WTC11 (cell line): ENCODE measurements around the gene ABLIM2. TPM values are rescaled to one million over a fixed set of nuclear protein-coding genes. Genes with fewer than 3 reads are reported as not detected.

ENCODE experiments used
- ATAC-seq: fragments of 200-7000 bp; cut with Tn5 transposase; 2 replicates; pipeline ENCODE4 v1.10.0; 2021; ENCODE audit warnings: mild to moderate bottlenecking, moderate library complexity
- CTCF ChIA-PET: fragments of 300-600 bp; sonication (Branson Sonifier 250); formaldehyde crosslinking; loops from one replicate; lab custom pipeline; 2021; ENCODE audit warnings: antibody characterized with exemption; lab: Charles Lee
- POLR2A ChIA-PET: fragments of 350-600 bp; sonication (Branson Sonifier 250); formaldehyde crosslinking; loops from one replicate; lab custom pipeline; 2021; ENCODE audit warnings: antibody characterized with exemption; lab: Charles Lee
- DNase-seq: peaks from one replicate; pipeline ENCODE4 v3.0.0; 2021; ENCODE audit warnings: low spot score
- H3K27ac Mint-ChIP-seq: 2 replicates; pipeline ENCODE4 v1.8.0; 2021; ENCODE audit warnings: mixed read lengths
- H3K27me3 Mint-ChIP-seq: 2 replicates; pipeline ENCODE4 v1.8.0; 2021; ENCODE audit warnings: low read depth, mild to moderate bottlenecking, moderate library complexity, mixed read lengths
- H3K36me3 Mint-ChIP-seq: 2 replicates; pipeline ENCODE4 v1.8.0; 2021; ENCODE audit warnings: mixed read lengths
- H3K4me1 Mint-ChIP-seq: 2 replicates; pipeline ENCODE4 v1.8.0; 2022; ENCODE audit warnings: mixed read lengths
- H3K4me3 Mint-ChIP-seq: 2 replicates; pipeline ENCODE4 v1.8.0; 2021; ENCODE audit warnings: mild to moderate bottlenecking, moderate library complexity, mixed read lengths
- H3K9me3 Mint-ChIP-seq: 2 replicates; pipeline ENCODE4 v1.8.0; 2021; ENCODE audit warnings: mixed read lengths
- CREB1 ChIP-seq: sonication (generic); formaldehyde crosslinking; IDR thresholded peaks from 2 replicates; pipeline ENCODE4 v1.8.0; 2023; ENCODE audit warnings: mild to moderate bottlenecking, missing genetic modification reagents
- CREM ChIP-seq: sonication (generic); formaldehyde crosslinking; IDR thresholded peaks from 2 replicates; pipeline ENCODE4 v1.8.1; 2022; ENCODE audit warnings: mild to moderate bottlenecking, missing genetic modification reagents, moderate library complexity
- ESRRA ChIP-seq: sonication (generic); formaldehyde crosslinking; IDR thresholded peaks from 2 replicates; pipeline ENCODE4 v1.8.1; 2022; ENCODE audit warnings: mild to moderate bottlenecking, missing genetic modification reagents, borderline replicate concordance
- FOXK1 ChIP-seq: sonication (generic); formaldehyde crosslinking; IDR thresholded peaks from 2 replicates; pipeline ENCODE4 v1.8.0; 2022; ENCODE audit warnings: mild to moderate bottlenecking, moderate library complexity, missing genetic modification reagents
- FOXP1 ChIP-seq: sonication (generic); formaldehyde crosslinking; IDR thresholded peaks from 2 replicates; pipeline ENCODE4 v1.8.0; 2022; ENCODE audit warnings: missing genetic modification reagents, mild to moderate bottlenecking, moderate library complexity, borderline replicate concordance
- GABPB1 ChIP-seq: sonication (generic); formaldehyde crosslinking; IDR thresholded peaks from 2 replicates; pipeline ENCODE4 v1.8.1; 2023; ENCODE audit warnings: mild to moderate bottlenecking, missing genetic modification reagents
- GRHL2 ChIP-seq: fragments of 250-450 bp; sonication (Bioruptor Pico); IDR thresholded peaks from 2 replicates; pipeline ENCODE4 v1.8.0; 2022; ENCODE audit warnings: mild to moderate bottlenecking, moderate library complexity; ENCODE audit not compliant: insufficient replicate concordance, severe bottlenecking
- JUN ChIP-seq: sonication (generic); formaldehyde crosslinking; IDR thresholded peaks from 2 replicates; pipeline ENCODE4 v1.8.0; 2023; ENCODE audit warnings: mild to moderate bottlenecking, missing genetic modification reagents
- PRRX2 ChIP-seq: fragments of 250-450 bp; sonication (Bioruptor Pico); IDR thresholded peaks from 2 replicates; pipeline ENCODE4 v1.8.0; 2021; ENCODE audit warnings: mild to moderate bottlenecking
- RORB ChIP-seq: fragments of 250-450 bp; sonication (Bioruptor Pico); IDR thresholded peaks from 2 replicates; pipeline ENCODE4 v1.9.0; 2021; ENCODE audit warnings: mild to moderate bottlenecking
- SMAD4 ChIP-seq: sonication (generic); formaldehyde crosslinking; IDR thresholded peaks from 2 replicates; pipeline ENCODE4 v1.8.0; 2022; ENCODE audit warnings: mild to moderate bottlenecking, missing genetic modification reagents
- SOX15 ChIP-seq: fragments of 250-450 bp; sonication (Bioruptor Pico); IDR thresholded peaks from 2 replicates; pipeline ENCODE4 v1.9.0; 2021; ENCODE audit warnings: mild to moderate bottlenecking
- TP53 ChIP-seq: sonication (generic); formaldehyde crosslinking; IDR thresholded peaks from 2 replicates; pipeline ENCODE4 v1.8.1; 2023; ENCODE audit warnings: mild to moderate bottlenecking, missing genetic modification reagents
- ZBTB21 ChIP-seq: sonication (generic); formaldehyde crosslinking; IDR thresholded peaks from 2 replicates; pipeline ENCODE4 v1.8.1; 2023; ENCODE audit warnings: mild to moderate bottlenecking, missing genetic modification reagents, borderline replicate concordance
- ZNF219 ChIP-seq: sonication (generic); formaldehyde crosslinking; IDR thresholded peaks from 2 replicates; pipeline ENCODE4 v1.8.0; 2023; ENCODE audit warnings: missing genetic modification reagents, mild to moderate bottlenecking, borderline replicate concordance
- ZNF263 ChIP-seq: sonication (generic); formaldehyde crosslinking; IDR thresholded peaks from 2 replicates; pipeline ENCODE4 v1.8.1; 2022; ENCODE audit warnings: low read depth, mild to moderate bottlenecking, moderate library complexity, missing genetic modification reagents
- ZNF416 ChIP-seq: fragments of 250-450 bp; sonication (Bioruptor Pico); IDR thresholded peaks from 2 replicates; pipeline ENCODE4 v1.9.0; 2021; ENCODE audit warnings: mild to moderate bottlenecking, inconsistent platforms
- total RNA-seq: library from RNA; stranded (reverse); gene quantifications from 3 replicates; pipeline ENCODE4 v1.2.3, GENCODE V29; 2021
- TF ChIP-seq, protein P1 (sequence below): sonication (generic); formaldehyde crosslinking; IDR thresholded peaks from 2 replicates; pipeline ENCODE4 v1.8.1; 2022; ENCODE audit warnings: low read depth, mild to moderate bottlenecking, moderate library complexity, missing genetic modification reagents, borderline replicate concordance
- TF ChIP-seq, protein P2 (sequence below): sonication (generic); formaldehyde crosslinking; IDR thresholded peaks from 2 replicates; pipeline ENCODE4 v1.8.1; 2023; ENCODE audit warnings: mild to moderate bottlenecking, missing genetic modification reagents
- TF ChIP-seq, protein P3 (sequence below): sonication (generic); formaldehyde crosslinking; IDR thresholded peaks from 2 replicates; pipeline ENCODE4 v1.8.1; 2023; ENCODE audit warnings: mild to moderate bottlenecking, moderate library complexity, missing genetic modification reagents
- TF ChIP-seq, protein P4 (sequence below): fragments of 250-450 bp; sonication (Bioruptor Pico); IDR thresholded peaks from 2 replicates; pipeline ENCODE4 v2.1.2; 2022; ENCODE audit warnings: mild to moderate bottlenecking, moderate library complexity
- TF ChIP-seq, protein P5 (sequence below): sonication (generic); formaldehyde crosslinking; IDR thresholded peaks from 2 replicates; pipeline ENCODE4 v1.8.1; 2023; ENCODE audit warnings: mild to moderate bottlenecking, missing genetic modification reagents, borderline replicate concordance
- TF ChIP-seq, protein P6 (sequence below): sonication (generic); formaldehyde crosslinking; IDR thresholded peaks from 2 replicates; pipeline ENCODE4 v1.8.0; 2022; ENCODE audit warnings: mild to moderate bottlenecking, missing genetic modification reagents
- TF ChIP-seq, protein P7 (sequence below): fragments of 250-450 bp; sonication (Bioruptor Pico); IDR thresholded peaks from 2 replicates; pipeline ENCODE4 v1.9.0; 2021; ENCODE audit warnings: moderate library complexity, mild to moderate bottlenecking, inconsistent platforms, borderline replicate concordance

Gene ABLIM2
- total RNA-seq, 1 experiment from 2014 or later = 2.6 TPM

- Mint-ChIP-seq H3K27ac (no peak overlapping the region; the same call in 1 of the 2 replicates), H3K9me3 (peaks cover 28% of the 10 kb centered on the region), H3K4me1 (no peaks in the 10 kb centered on the region; the same call in 1 of the 2 replicates), H3K36me3 (peaks cover 29% of the 10 kb centered on the region), H3K27me3 (no peaks in the 10 kb centered on the region), H3K4me3 (no peak overlapping the region)
- DNase-seq = no peak
- ATAC-seq = no peak
- CTCF ChIA-PET = interaction anchor here (1.3 kb wide), 1 partner anchor 25 kb away, joined by 4 read pairs; no protein-coding TSS in a partner anchor
- TF ChIP-seq, protein P1, sequence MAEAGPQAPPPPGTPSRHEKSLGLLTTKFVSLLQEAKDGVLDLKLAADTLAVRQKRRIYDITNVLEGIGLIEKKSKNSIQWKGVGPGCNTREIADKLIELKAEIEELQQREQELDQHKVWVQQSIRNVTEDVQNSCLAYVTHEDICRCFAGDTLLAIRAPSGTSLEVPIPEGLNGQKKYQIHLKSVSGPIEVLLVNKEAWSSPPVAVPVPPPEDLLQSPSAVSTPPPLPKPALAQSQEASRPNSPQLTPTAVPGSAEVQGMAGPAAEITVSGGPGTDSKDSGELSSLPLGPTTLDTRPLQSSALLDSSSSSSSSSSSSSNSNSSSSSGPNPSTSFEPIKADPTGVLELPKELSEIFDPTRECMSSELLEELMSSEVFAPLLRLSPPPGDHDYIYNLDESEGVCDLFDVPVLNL = no peak
- TF ChIP-seq CREB1 (CRISPR knock-in tag) (no peak), FOXP1 (CRISPR knock-in tag) (no peak), CREM (CRISPR knock-in tag) (no peak), ZNF416 (CRISPR knock-in tag) (no peak), ZNF219 (no peak), FOXK1 (CRISPR knock-in tag) (no peak), PRRX2 (no peak), ESRRA (CRISPR knock-in tag) (no peak)
- TF ChIP-seq, protein P2, sequence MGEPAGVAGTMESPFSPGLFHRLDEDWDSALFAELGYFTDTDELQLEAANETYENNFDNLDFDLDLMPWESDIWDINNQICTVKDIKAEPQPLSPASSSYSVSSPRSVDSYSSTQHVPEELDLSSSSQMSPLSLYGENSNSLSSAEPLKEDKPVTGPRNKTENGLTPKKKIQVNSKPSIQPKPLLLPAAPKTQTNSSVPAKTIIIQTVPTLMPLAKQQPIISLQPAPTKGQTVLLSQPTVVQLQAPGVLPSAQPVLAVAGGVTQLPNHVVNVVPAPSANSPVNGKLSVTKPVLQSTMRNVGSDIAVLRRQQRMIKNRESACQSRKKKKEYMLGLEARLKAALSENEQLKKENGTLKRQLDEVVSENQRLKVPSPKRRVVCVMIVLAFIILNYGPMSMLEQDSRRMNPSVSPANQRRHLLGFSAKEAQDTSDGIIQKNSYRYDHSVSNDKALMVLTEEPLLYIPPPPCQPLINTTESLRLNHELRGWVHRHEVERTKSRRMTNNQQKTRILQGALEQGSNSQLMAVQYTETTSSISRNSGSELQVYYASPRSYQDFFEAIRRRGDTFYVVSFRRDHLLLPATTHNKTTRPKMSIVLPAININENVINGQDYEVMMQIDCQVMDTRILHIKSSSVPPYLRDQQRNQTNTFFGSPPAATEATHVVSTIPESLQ (CRISPR knock-in tag) = no peak
- TF ChIP-seq, protein P3, sequence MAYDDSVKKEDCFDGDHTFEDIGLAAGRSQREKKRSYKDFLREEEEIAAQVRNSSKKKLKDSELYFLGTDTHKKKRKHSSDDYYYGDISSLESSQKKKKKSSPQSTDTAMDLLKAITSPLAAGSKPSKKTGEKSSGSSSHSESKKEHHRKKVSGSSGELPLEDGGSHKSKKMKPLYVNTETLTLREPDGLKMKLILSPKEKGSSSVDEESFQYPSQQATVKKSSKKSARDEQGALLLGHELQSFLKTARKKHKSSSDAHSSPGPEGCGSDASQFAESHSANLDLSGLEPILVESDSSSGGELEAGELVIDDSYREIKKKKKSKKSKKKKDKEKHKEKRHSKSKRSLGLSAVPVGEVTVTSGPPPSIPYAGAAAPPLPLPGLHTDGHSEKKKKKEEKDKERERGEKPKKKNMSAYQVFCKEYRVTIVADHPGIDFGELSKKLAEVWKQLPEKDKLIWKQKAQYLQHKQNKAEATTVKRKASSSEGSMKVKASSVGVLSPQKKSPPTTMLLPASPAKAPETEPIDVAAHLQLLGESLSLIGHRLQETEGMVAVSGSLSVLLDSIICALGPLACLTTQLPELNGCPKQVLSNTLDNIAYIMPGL (CRISPR knock-in tag) = no peak
- TF ChIP-seq, protein P4, sequence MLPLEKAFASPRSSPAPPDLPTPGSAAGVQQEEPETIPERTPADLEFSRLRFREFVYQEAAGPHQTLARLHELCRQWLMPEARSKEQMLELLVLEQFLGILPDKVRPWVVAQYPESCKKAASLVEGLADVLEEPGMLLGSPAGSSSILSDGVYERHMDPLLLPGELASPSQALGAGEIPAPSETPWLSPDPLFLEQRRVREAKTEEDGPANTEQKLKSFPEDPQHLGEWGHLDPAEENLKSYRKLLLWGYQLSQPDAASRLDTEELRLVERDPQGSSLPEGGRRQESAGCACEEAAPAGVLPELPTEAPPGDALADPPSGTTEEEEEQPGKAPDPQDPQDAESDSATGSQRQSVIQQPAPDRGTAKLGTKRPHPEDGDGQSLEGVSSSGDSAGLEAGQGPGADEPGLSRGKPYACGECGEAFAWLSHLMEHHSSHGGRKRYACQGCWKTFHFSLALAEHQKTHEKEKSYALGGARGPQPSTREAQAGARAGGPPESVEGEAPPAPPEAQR (CRISPR knock-in tag) = no peak
- TF ChIP-seq, protein P5, sequence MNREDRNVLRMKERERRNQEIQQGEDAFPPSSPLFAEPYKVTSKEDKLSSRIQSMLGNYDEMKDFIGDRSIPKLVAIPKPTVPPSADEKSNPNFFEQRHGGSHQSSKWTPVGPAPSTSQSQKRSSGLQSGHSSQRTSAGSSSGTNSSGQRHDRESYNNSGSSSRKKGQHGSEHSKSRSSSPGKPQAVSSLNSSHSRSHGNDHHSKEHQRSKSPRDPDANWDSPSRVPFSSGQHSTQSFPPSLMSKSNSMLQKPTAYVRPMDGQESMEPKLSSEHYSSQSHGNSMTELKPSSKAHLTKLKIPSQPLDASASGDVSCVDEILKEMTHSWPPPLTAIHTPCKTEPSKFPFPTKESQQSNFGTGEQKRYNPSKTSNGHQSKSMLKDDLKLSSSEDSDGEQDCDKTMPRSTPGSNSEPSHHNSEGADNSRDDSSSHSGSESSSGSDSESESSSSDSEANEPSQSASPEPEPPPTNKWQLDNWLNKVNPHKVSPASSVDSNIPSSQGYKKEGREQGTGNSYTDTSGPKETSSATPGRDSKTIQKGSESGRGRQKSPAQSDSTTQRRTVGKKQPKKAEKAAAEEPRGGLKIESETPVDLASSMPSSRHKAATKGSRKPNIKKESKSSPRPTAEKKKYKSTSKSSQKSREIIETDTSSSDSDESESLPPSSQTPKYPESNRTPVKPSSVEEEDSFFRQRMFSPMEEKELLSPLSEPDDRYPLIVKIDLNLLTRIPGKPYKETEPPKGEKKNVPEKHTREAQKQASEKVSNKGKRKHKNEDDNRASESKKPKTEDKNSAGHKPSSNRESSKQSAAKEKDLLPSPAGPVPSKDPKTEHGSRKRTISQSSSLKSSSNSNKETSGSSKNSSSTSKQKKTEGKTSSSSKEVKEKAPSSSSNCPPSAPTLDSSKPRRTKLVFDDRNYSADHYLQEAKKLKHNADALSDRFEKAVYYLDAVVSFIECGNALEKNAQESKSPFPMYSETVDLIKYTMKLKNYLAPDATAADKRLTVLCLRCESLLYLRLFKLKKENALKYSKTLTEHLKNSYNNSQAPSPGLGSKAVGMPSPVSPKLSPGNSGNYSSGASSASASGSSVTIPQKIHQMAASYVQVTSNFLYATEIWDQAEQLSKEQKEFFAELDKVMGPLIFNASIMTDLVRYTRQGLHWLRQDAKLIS (CRISPR knock-in tag) = no peak
- TF ChIP-seq, all 79 proteins: peak for 0
- POLR2A ChIA-PET = no interaction called here
Measured at GRCh38 chr4:8060632-8061031, 98.0 kb downstream of the ABLIM2 start.

DNA sequence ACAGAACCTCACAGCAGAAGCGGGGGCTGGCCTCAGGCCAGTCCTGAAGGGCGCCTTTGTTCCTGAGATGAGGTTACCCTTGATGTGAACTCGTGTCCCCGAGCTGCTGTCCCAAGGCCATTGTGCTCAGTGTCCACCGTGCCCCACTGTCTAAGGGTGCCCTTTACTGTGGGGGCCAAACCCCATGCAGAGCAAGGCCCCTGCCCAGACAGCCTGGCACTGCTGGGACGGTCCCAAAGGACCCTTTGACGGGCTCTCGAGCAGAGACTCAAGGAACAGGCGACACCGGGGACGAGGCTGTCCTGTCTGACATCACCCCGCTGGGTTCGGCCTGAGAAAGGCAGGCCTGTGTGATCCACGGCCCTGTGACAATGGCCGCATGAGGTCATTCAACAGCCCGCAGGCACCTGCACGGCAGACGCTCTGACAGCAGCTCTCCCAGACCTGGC, 100.6 kb downstream of the ABLIM2 start:
- ChIA-PET POLR2A (no interaction called here), CTCF (no interaction called here)
- no peak for ATAC-seq
- peaks cover 21% of the 10 kb centered on the region for H3K36me3 Mint-ChIP-seq
- H3K27me3 Mint-ChIP-seq = peaks cover 4% of the 10 kb centered on the region; the same call in 1 of the 2 replicates
- no peak overlapping the region for H3K4me3 Mint-ChIP-seq
- DNase-seq = no peak
- no peaks in the 10 kb centered on the region for H3K4me1 Mint-ChIP-seq
- peaks cover 22% of the 10 kb centered on the region for H3K9me3 Mint-ChIP-seq
- no peak overlapping the region for H3K27ac Mint-ChIP-seq
- TF ChIP-seq, protein P6, sequence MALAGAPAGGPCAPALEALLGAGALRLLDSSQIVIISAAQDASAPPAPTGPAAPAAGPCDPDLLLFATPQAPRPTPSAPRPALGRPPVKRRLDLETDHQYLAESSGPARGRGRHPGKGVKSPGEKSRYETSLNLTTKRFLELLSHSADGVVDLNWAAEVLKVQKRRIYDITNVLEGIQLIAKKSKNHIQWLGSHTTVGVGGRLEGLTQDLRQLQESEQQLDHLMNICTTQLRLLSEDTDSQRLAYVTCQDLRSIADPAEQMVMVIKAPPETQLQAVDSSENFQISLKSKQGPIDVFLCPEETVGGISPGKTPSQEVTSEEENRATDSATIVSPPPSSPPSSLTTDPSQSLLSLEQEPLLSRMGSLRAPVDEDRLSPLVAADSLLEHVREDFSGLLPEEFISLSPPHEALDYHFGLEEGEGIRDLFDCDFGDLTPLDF (CRISPR knock-in tag) = no peak
- TF ChIP-seq ZBTB21 (CRISPR knock-in tag) (no peak), SOX15 (CRISPR knock-in tag) (no peak), JUN (CRISPR knock-in tag) (no peak), TP53 (no peak), GRHL2 (CRISPR knock-in tag) (no peak), RORB (CRISPR knock-in tag) (no peak), SMAD4 (CRISPR knock-in tag) (no peak), GABPB1 (CRISPR knock-in tag) (no peak), ZNF263 (CRISPR knock-in tag) (no peak)
- TF ChIP-seq, protein P7, sequence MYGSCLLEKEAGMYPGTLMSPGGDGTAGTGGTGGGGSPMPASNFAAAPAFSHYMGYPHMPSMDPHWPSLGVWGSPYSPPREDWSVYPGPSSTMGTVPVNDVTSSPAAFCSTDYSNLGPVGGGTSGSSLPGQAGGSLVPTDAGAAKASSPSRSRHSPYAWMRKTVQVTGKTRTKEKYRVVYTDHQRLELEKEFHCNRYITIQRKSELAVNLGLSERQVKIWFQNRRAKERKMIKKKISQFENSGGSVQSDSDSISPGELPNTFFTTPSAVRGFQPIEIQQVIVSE (CRISPR knock-in tag) = no peak
